ENCODE results near the gene DNAAF1.

DNA sequence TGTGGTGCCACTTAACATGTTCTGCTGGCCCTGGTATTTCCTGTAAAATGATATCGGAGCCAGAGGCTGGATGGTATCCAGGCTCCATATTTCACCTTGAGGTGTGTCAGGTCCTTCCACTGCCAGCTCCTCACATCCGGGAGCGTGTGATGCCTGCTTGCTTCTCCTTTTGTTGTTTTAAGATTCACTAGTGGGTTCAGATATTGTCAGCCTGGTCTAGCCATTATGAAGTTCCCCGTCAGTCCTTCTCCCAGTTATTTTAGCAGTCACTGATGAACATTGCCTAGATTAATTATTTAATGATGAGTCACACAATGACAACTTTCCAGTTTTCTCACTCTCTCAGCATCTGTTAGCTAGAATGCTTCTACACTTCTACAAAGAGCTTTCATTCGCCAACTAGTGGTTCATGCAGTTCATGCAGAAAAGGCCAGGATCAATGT is 11.3 kb downstream of the DNAAF1 start:
- TF ChIP-seq, protein P1, sequence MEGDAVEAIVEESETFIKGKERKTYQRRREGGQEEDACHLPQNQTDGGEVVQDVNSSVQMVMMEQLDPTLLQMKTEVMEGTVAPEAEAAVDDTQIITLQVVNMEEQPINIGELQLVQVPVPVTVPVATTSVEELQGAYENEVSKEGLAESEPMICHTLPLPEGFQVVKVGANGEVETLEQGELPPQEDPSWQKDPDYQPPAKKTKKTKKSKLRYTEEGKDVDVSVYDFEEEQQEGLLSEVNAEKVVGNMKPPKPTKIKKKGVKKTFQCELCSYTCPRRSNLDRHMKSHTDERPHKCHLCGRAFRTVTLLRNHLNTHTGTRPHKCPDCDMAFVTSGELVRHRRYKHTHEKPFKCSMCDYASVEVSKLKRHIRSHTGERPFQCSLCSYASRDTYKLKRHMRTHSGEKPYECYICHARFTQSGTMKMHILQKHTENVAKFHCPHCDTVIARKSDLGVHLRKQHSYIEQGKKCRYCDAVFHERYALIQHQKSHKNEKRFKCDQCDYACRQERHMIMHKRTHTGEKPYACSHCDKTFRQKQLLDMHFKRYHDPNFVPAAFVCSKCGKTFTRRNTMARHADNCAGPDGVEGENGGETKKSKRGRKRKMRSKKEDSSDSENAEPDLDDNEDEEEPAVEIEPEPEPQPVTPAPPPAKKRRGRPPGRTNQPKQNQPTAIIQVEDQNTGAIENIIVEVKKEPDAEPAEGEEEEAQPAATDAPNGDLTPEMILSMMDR (conservative IDR thresholded peaks at IDR 0.05; ENCODE audit: low read depth, low read length) = 0 out of 2 replicates have a peak, but pooled peaks have one; percentile 14
- TF ChIP-seq MXI1 (IDR thresholded peaks at IDR 0.05; ENCODE audit: borderline replicate concordance, low read depth, low read length) (no peak), RAD21 (IDR thresholded peaks at IDR 0.05; ENCODE audit: low read length) (no peak)
